Activated T-helper 17 cell treated with anti-CD3 and anti-CD28 coated beads, Interleukin-2, amount 50 U/mL, for 72 hours (primary cell): ENCODE data around the gene RXYLT1. TPM values are rescaled to one million over a fixed set of nuclear protein-coding genes. Genes with fewer than 3 reads are reported as not detected.
"Not testable (repeated sequence)": the region's sequence is repeated elsewhere in the genome, so short reads cannot be mapped to it uniquely, and the experiment has no call there.

Experiments
- ATAC-seq: fragments of 150-1000 bp; cut with Tn5 transposase; replicated peaks from 2 replicates; pipeline ENCODE4 v1.10.0; 2021; ENCODE audit warnings: mild to moderate bottlenecking, moderate library complexity
- H3K27ac Mint-ChIP-seq: one replicate; pipeline ENCODE4 v1.8.0; 2022; ENCODE audit warnings: mixed read lengths
- H3K27me3 Mint-ChIP-seq: one replicate; pipeline ENCODE4 v1.8.0; 2022; ENCODE audit warnings: mixed read lengths
- H3K36me3 Mint-ChIP-seq: one replicate; pipeline ENCODE4 v1.8.0; 2022; ENCODE audit warnings: low read depth, mild to moderate bottlenecking, mixed read lengths
- H3K4me1 Mint-ChIP-seq: one replicate; pipeline ENCODE4 v1.8.0; 2022; ENCODE audit warnings: mixed read lengths
- H3K4me3 Mint-ChIP-seq: one replicate; pipeline ENCODE4 v1.8.0; 2022; ENCODE audit warnings: mild to moderate bottlenecking, mixed read lengths
- H3K9me3 Mint-ChIP-seq: one replicate; pipeline ENCODE4 v1.8.0; 2022; ENCODE audit warnings: mixed read lengths
- total RNA-seq, 2 donors: library from RNA; stranded (reverse); gene quantifications; one replicate each; pipeline ENCODE4 v1.2.3, GENCODE V29; 2022

The RXYLT1 gene
- total RNA-seq, 2 donors from 2014 or later: 9.0 to 18.1 TPM

GRCh38 chr12:63814146-63814772 is 34.5 kb downstream of the RXYLT1 start:
- Mint-ChIP-seq H3K27ac (peak overlapping the region; percentile 65), H3K4me1 (peaks cover 8% of the 10 kb centered on the region), H3K4me3 (peak overlapping the region; percentile 48), H3K36me3 (no peaks in the 10 kb centered on the region), H3K27me3 (no peaks in the 10 kb centered on the region), H3K9me3 (no peaks in the 10 kb centered on the region)
- peak; percentile 5 for ATAC-seq

GRCh38 chr12:63815482-63815852 is 35.8 kb downstream of the RXYLT1 start:
- Mint-ChIP-seq H3K4me3 (peak overlapping the region; percentile 48), H3K36me3 (no peaks in the 10 kb centered on the region), H3K4me1 (peaks cover 8% of the 10 kb centered on the region), H3K27ac (peak overlapping the region; percentile 65), H3K9me3 (no peaks in the 10 kb centered on the region), H3K27me3 (peaks cover 3% of the 10 kb centered on the region)
- ATAC-seq: no peak

GRCh38 chr12:63816031-63816430 is 36.3 kb downstream of the RXYLT1 start:
- H3K4me3 Mint-ChIP-seq: peak overlapping the region; percentile 48
- peak overlapping the region; percentile 65 for H3K27ac Mint-ChIP-seq
- H3K27me3 Mint-ChIP-seq: peaks cover 3% of the 10 kb centered on the region
- H3K36me3 Mint-ChIP-seq: no peaks in the 10 kb centered on the region
- ATAC-seq: peak; percentile 17
- peaks cover 8% of the 10 kb centered on the region for H3K4me1 Mint-ChIP-seq
- H3K9me3 Mint-ChIP-seq: no peaks in the 10 kb centered on the region

- Mint-ChIP-seq H3K36me3 (no peaks in the 10 kb centered on the region), H3K27ac (no peak overlapping the region), H3K9me3 (no peaks in the 10 kb centered on the region), H3K27me3 (peaks cover 6% of the 10 kb centered on the region), H3K4me3 (no peak overlapping the region), H3K4me1 (peaks cover 7% of the 10 kb centered on the region)
- ATAC-seq: no peak
These were observed 40.7 kb downstream of the RXYLT1 start for GRCh38 chr12:63820427-63820826.

GRCh38 chr12:63821781-63822251 is 42.1 kb downstream of the RXYLT1 start:
- no peaks in the 10 kb centered on the region for H3K9me3 Mint-ChIP-seq
- H3K27me3 Mint-ChIP-seq: peaks cover 6% of the 10 kb centered on the region
- peak overlapping the region; percentile 69 for H3K4me3 Mint-ChIP-seq
- peak; percentile 39 for ATAC-seq
- H3K36me3 Mint-ChIP-seq: no peaks in the 10 kb centered on the region
- peak overlapping the region; percentile 35 for H3K27ac Mint-ChIP-seq
- H3K4me1 Mint-ChIP-seq: no peaks in the 10 kb centered on the region

GRCh38 chr12:63822352-63822751 is 42.6 kb downstream of the RXYLT1 start:
- peak overlapping the region; percentile 69 for H3K4me3 Mint-ChIP-seq
- H3K9me3 Mint-ChIP-seq: no peaks in the 10 kb centered on the region
- no peaks in the 10 kb centered on the region for H3K36me3 Mint-ChIP-seq
- ATAC-seq: no peak
- H3K4me1 Mint-ChIP-seq: no peaks in the 10 kb centered on the region
- no peak overlapping the region for H3K27ac Mint-ChIP-seq
- H3K27me3 Mint-ChIP-seq: peaks cover 6% of the 10 kb centered on the region

GRCh38 chr12:63823040-63823439 is 43.3 kb downstream of the RXYLT1 start:
- Mint-ChIP-seq H3K4me3 (no peak overlapping the region), H3K9me3 (no peaks in the 10 kb centered on the region), H3K27me3 (peaks cover 6% of the 10 kb centered on the region), H3K4me1 (no peaks in the 10 kb centered on the region), H3K27ac (no peak overlapping the region), H3K36me3 (no peaks in the 10 kb centered on the region)
- ATAC-seq: no peak

GRCh38 chr12:63826006-63826585 is 46.4 kb downstream of the RXYLT1 start:
- H3K4me3 Mint-ChIP-seq: no peak overlapping the region
- no peak for ATAC-seq
- H3K4me1 Mint-ChIP-seq: no peaks in the 10 kb centered on the region
- H3K27ac Mint-ChIP-seq: no peak overlapping the region
- no peaks in the 10 kb centered on the region for H3K9me3 Mint-ChIP-seq
- peaks cover 13% of the 10 kb centered on the region for H3K27me3 Mint-ChIP-seq
- H3K36me3 Mint-ChIP-seq: no peaks in the 10 kb centered on the region

- Mint-ChIP-seq H3K9me3 (no peaks in the 10 kb centered on the region), H3K36me3 (no peaks in the 10 kb centered on the region), H3K4me1 (no peaks in the 10 kb centered on the region), H3K27ac (no peak overlapping the region), H3K27me3 (peaks cover 10% of the 10 kb centered on the region), H3K4me3 (no peak overlapping the region)
- no peak for ATAC-seq
These were observed 49.2 kb downstream of the RXYLT1 start for GRCh38 chr12:63828867-63829266.

- H3K36me3 Mint-ChIP-seq: no peaks in the 10 kb centered on the region
- no peaks in the 10 kb centered on the region for H3K27me3 Mint-ChIP-seq
- no peak overlapping the region for H3K4me3 Mint-ChIP-seq
- no peak for ATAC-seq
- no peak overlapping the region for H3K27ac Mint-ChIP-seq
- H3K4me1 Mint-ChIP-seq: no peaks in the 10 kb centered on the region
- no peaks in the 10 kb centered on the region for H3K9me3 Mint-ChIP-seq
These were observed 56.3 kb downstream of the RXYLT1 start for GRCh38 chr12:63836046-63836445.

- no peaks in the 10 kb centered on the region for H3K4me1 Mint-ChIP-seq
- no peak for ATAC-seq
These were observed 57.2 kb downstream of the RXYLT1 start for GRCh38 chr12:63836936-63837335.

GRCh38 chr12:63838411-63838810 is 58.7 kb downstream of the RXYLT1 start:
- H3K9me3 Mint-ChIP-seq: no peaks in the 10 kb centered on the region
- H3K27ac Mint-ChIP-seq: no peak overlapping the region

More at GRCh38 chr12:63836936-63837335, 57.2 kb downstream of the RXYLT1 start:
- Mint-ChIP-seq H3K27me3 (no peaks in the 10 kb centered on the region), H3K4me3 (no peak overlapping the region), H3K27ac (no peak overlapping the region), H3K36me3 (no peaks in the 10 kb centered on the region), H3K9me3 (no peaks in the 10 kb centered on the region)

GRCh38 chr12:63841011-63841410 is 61.3 kb downstream of the RXYLT1 start:
- Mint-ChIP-seq H3K27ac (no peak overlapping the region), H3K27me3 (peaks cover 8% of the 10 kb centered on the region)

More at GRCh38 chr12:63838411-63838810, 58.7 kb downstream of the RXYLT1 start:
- Mint-ChIP-seq H3K36me3 (no peaks in the 10 kb centered on the region), H3K4me1 (no peaks in the 10 kb centered on the region), H3K4me3 (no peak overlapping the region), H3K27me3 (no peaks in the 10 kb centered on the region)
- ATAC-seq: no peak

GRCh38 chr12:63841571-63841970 is 61.9 kb downstream of the RXYLT1 start:
- no peak for ATAC-seq
- Mint-ChIP-seq H3K4me1 (peaks cover 5% of the 10 kb centered on the region), H3K4me3 (no peak overlapping the region), H3K27ac (no peak overlapping the region), H3K36me3 (no peaks in the 10 kb centered on the region), H3K9me3 (no peaks in the 10 kb centered on the region), H3K27me3 (peaks cover 10% of the 10 kb centered on the region)

More at GRCh38 chr12:63841011-63841410, 61.3 kb downstream of the RXYLT1 start:
- ATAC-seq: no peak
- Mint-ChIP-seq H3K9me3 (no peaks in the 10 kb centered on the region), H3K36me3 (no peaks in the 10 kb centered on the region), H3K4me3 (no peak overlapping the region), H3K4me1 (peaks cover 5% of the 10 kb centered on the region)

- not testable (repeated sequence) for ATAC-seq, H3K36me3 Mint-ChIP-seq, H3K27ac Mint-ChIP-seq, H3K4me1 Mint-ChIP-seq, H3K9me3 Mint-ChIP-seq
- Mint-ChIP-seq H3K27me3 (peaks cover 13% of the 10 kb centered on the region), H3K4me3 (peak overlapping the region; percentile 46)
These were observed 63.0 kb downstream of the RXYLT1 start for GRCh38 chr12:63842750-63843149.
